ENCODE results near the gene MYO10.

Gene MYO10

GRCh38 chr5:16899171-16899570 lies 36.9 kb downstream of the MYO10 start:
- Histone ChIP-seq H3K9me3 (ENCODE audit: insufficient read depth, low read length) (no peaks in the 10 kb centered on the region), H3K4me3 (ENCODE audit: low read length) (no peak overlapping the region), H3K27ac (ENCODE audit: low read length) (no peak overlapping the region), H3K4me2 (ENCODE audit: low read length) (no peak overlapping the region), H3K36me3 (replicated peaks; ENCODE audit: low read depth, low read length) (no peaks in the 10 kb centered on the region), H3K4me1 (ENCODE audit: low read length) (no peaks in the 10 kb centered on the region), H4K20me1 (ENCODE audit: insufficient read depth, low read length) (no peaks in the 10 kb centered on the region), H3K9ac (ENCODE audit: low read length) (no peak overlapping the region), H3K79me2 (ENCODE audit: low read length) (no peaks in the 10 kb centered on the region), H2AFZ (ENCODE audit: low read depth, low read length) (no peak overlapping the region), H3K27me3 (ENCODE audit: low read depth, low read length) (no peaks in the 10 kb centered on the region)
- TF ChIP-seq EZH2phosphoT487 (IDR thresholded peaks at IDR 0.05; ENCODE audit: low read depth) (no peak), CTCF (IDR thresholded peaks at IDR 0.05; ENCODE audit: low read depth, low read length) (no peak)

- H3K4me2 ChIP-seq (ENCODE audit: low read length), result no peak overlapping the region
- H3K9me3 ChIP-seq (ENCODE audit: insufficient read depth, low read length), result no peaks in the 10 kb centered on the region
- H3K79me2 ChIP-seq (ENCODE audit: low read length), result no peaks in the 10 kb centered on the region
- no peak overlapping the region for H2AFZ ChIP-seq (ENCODE audit: low read depth, low read length)
- no peak overlapping the region for H3K4me3 ChIP-seq (ENCODE audit: low read length)
- no peaks in the 10 kb centered on the region for H3K36me3 ChIP-seq (replicated peaks; ENCODE audit: low read depth, low read length)
- H3K27ac ChIP-seq (ENCODE audit: low read length), result no peak overlapping the region
- H3K4me1 ChIP-seq (ENCODE audit: low read length), result no peaks in the 10 kb centered on the region
- no peaks in the 10 kb centered on the region for H3K27me3 ChIP-seq (ENCODE audit: low read depth, low read length)
- H4K20me1 ChIP-seq (ENCODE audit: insufficient read depth, low read length), result no peaks in the 10 kb centered on the region
- TF ChIP-seq EZH2phosphoT487 (IDR thresholded peaks at IDR 0.05; ENCODE audit: low read depth) (no peak), CTCF (IDR thresholded peaks at IDR 0.05; ENCODE audit: low read depth, low read length) (no peak)
- no peak overlapping the region for H3K9ac ChIP-seq (ENCODE audit: low read length)
These were observed 38.3 kb downstream of the MYO10 start for GRCh38 chr5:16897800-16898199.

- Histone ChIP-seq H3K79me2 (ENCODE audit: low read length) (no peaks in the 10 kb centered on the region), H2AFZ (ENCODE audit: low read depth, low read length) (no peak overlapping the region), H3K36me3 (replicated peaks; ENCODE audit: low read depth, low read length) (no peaks in the 10 kb centered on the region), H3K9ac (ENCODE audit: low read length) (no peak overlapping the region), H3K27me3 (ENCODE audit: low read depth, low read length) (no peaks in the 10 kb centered on the region), H3K4me1 (ENCODE audit: low read length) (no peaks in the 10 kb centered on the region), H3K4me3 (ENCODE audit: low read length) (no peak overlapping the region), H4K20me1 (ENCODE audit: insufficient read depth, low read length) (no peaks in the 10 kb centered on the region), H3K4me2 (ENCODE audit: low read length) (no peak overlapping the region), H3K9me3 (ENCODE audit: insufficient read depth, low read length) (no peaks in the 10 kb centered on the region), H3K27ac (ENCODE audit: low read length) (no peak overlapping the region)
- TF ChIP-seq CTCF (IDR thresholded peaks at IDR 0.05; ENCODE audit: low read depth, low read length) (no peak), EZH2phosphoT487 (IDR thresholded peaks at IDR 0.05; ENCODE audit: low read depth) (no peak)
These were observed 38.8 kb downstream of the MYO10 start for GRCh38 chr5:16897284-16897704.

GRCh38 chr5:16896767-16897166 lies 39.3 kb downstream of the MYO10 start:
- no peaks in the 10 kb centered on the region for H3K4me1 ChIP-seq (ENCODE audit: low read length)
- H3K79me2 ChIP-seq (ENCODE audit: low read length), result no peaks in the 10 kb centered on the region
- H2AFZ ChIP-seq (ENCODE audit: low read depth, low read length), result no peak overlapping the region
- no peak overlapping the region for H3K4me3 ChIP-seq (ENCODE audit: low read length)
- no peaks in the 10 kb centered on the region for H3K27me3 ChIP-seq (ENCODE audit: low read depth, low read length)
- no peaks in the 10 kb centered on the region for H3K36me3 ChIP-seq (replicated peaks; ENCODE audit: low read depth, low read length)
- no peak overlapping the region for H3K9ac ChIP-seq (ENCODE audit: low read length)
- H3K27ac ChIP-seq (ENCODE audit: low read length), result no peak overlapping the region
- H3K4me2 ChIP-seq (ENCODE audit: low read length), result no peak overlapping the region
- no peaks in the 10 kb centered on the region for H3K9me3 ChIP-seq (ENCODE audit: insufficient read depth, low read length)
- H4K20me1 ChIP-seq (ENCODE audit: insufficient read depth, low read length), result no peaks in the 10 kb centered on the region
- TF ChIP-seq CTCF (IDR thresholded peaks at IDR 0.05; ENCODE audit: low read depth, low read length), result no peak
- TF ChIP-seq EZH2phosphoT487 (IDR thresholded peaks at IDR 0.05; ENCODE audit: low read depth), result no peak

Measured in OCI-LY3 (cell line).